GM12892 (cell line): Measurements from ENCODE around the gene PPP3CA.

Source experiments
- POLR2AphosphoS5 ChIP-seq: IDR thresholded peaks from 2 replicates; pipeline ENCODE4 v1.6.1; 2011; ENCODE audit warnings: low read depth, low read length, control low read depth
- TAF1 ChIP-seq: IDR thresholded peaks from 2 replicates; pipeline ENCODE4 v1.6.1; 2011; ENCODE audit warnings: low read depth, mild to moderate bottlenecking, control low read depth, low read length, borderline replicate concordance

DNA sequence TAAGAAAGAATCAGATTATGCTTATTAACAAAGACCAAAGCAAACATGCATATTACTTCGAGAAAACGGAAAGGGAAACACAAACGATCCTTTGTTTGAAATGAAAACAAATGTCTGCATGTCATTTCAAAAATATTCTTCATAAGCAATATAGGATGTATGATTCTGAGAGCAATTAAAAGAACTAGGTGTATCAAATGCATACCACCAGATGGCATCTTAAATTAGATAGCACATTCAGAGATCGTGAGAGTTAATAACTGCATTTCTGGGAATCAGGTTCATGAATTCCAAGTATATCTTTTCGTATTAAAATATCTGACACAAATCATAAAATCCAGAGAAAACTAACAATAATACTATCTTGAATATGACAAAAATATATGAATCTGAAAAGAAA, 159.5 kb downstream of the PPP3CA start:
- TF ChIP-seq POLR2AphosphoS5 (no peak), TAF1 (no peak)
